Thymus (tissue), 11 donors: ENCODE measurements around the gene PSMD12. TPM values are rescaled to one million over a fixed set of nuclear protein-coding genes. Genes with fewer than 3 reads are reported as not detected.

Experiments
- DNase-seq, 9 donors: peaks; one replicate each; pipeline ENCODE4 v3.0.0-alpha.2; 2013; ENCODE audit warnings: low spot score in 9 of 9, low read depth in 6 of 9, missing footprints in 1 of 9
- H3K27ac ChIP-seq, 2 donors: one replicate each; pipeline ENCODE4 v1.5.1; 2013; ENCODE audit warnings: control low read depth in 1 of 2, low read depth in 1 of 2, low read length in 1 of 2, mild to moderate bottlenecking in 1 of 2, moderate library complexity in 1 of 2
- H3K27me3 ChIP-seq, 2 donors: one replicate each; pipeline ENCODE4 v1.5.1; 2013; ENCODE audit warnings: low read length in 1 of 2; ENCODE audit not compliant: control insufficient read depth in 2 of 2, insufficient read depth in 1 of 2
- H3K36me3 ChIP-seq, 2 donors: one replicate each; pipeline ENCODE4 v1.5.1; 2013; ENCODE audit warnings: low read length in 1 of 2, mild to moderate bottlenecking in 1 of 2, moderate library complexity in 1 of 2; ENCODE audit not compliant: control insufficient read depth in 2 of 2, insufficient read depth in 2 of 2
- H3K4me1 ChIP-seq, 2 donors: one replicate each; pipeline ENCODE4 v1.5.1; 2013; ENCODE audit warnings: low read length in 2 of 2; ENCODE audit not compliant: control insufficient read depth in 2 of 2, insufficient read depth in 2 of 2
- H3K4me3 ChIP-seq, 2 donors: one replicate each; pipeline ENCODE4 v1.5.1; 2013; ENCODE audit warnings: low read length in 2 of 2, control low read depth in 1 of 2, mild to moderate bottlenecking in 1 of 2
- H3K9me3 ChIP-seq, 2 donors: one replicate each; pipeline ENCODE4 v1.5.1; 2013; ENCODE audit warnings: low read length in 1 of 2, mild to moderate bottlenecking in 1 of 2; ENCODE audit not compliant: control insufficient read depth in 2 of 2, insufficient read depth in 1 of 2
- WGBS: extraction: QIAGEN DNeasy Blood & Tissue Kit; methylation state at CpG from one replicate; pipeline ENCODE4 v1.1.7; 2013; 5-methylcytosine and 5-hydroxymethylcytosine counted together
- polyA plus RNA-seq: library from polyadenylated mRNA; stranded (reverse); fragments of 200-250 nt; gene quantifications from one replicate; pipeline ENCODE4 v1.2.3, GENCODE V29; 2013
- total RNA-seq: library from RNA; stranded (reverse); fragments of 120-200 nt; gene quantifications from one replicate; pipeline ENCODE4 v1.2.4, GENCODE V29; 2013
- donor health status: healthy.

The PSMD12 gene
- total and polyA plus RNA-seq, 2 donors: 14.1 to 33.7 TPM

DNA sequence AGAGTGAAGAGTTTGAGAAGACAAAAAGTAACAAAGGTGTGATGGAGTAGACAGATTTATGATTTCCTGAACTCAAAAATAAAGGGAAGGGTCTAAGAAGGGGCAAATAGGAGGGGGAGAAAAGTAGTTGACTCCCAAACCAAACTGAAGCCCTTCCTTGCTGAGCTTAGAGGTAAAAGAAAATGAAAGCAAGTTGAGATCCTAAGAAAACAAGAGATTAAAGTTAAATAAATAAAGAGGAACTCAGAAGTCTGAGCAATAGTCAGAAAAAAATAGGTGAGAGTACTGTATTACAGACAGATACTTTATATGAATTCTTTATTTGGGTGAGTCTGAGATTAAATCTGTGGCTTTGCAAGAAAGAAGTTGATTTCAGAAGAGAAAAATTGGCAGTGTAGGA is 3.3 kb upstream of the PSMD12 start:
- H3K27ac ChIP-seq: no peak overlapping the region
- peaks cover 6 to 10% of the 10 kb centered on the region in 2 donors for H3K4me1 ChIP-seq
- no peaks in the 10 kb centered on the region for H3K36me3 ChIP-seq
- no peak overlapping the region for H3K4me3 ChIP-seq
- no peak for DNase-seq
- peaks cover 0 to 2% of the 10 kb centered on the region in 2 donors for H3K9me3 ChIP-seq
- no peaks in the 10 kb centered on the region for H3K27me3 ChIP-seq

DNA sequence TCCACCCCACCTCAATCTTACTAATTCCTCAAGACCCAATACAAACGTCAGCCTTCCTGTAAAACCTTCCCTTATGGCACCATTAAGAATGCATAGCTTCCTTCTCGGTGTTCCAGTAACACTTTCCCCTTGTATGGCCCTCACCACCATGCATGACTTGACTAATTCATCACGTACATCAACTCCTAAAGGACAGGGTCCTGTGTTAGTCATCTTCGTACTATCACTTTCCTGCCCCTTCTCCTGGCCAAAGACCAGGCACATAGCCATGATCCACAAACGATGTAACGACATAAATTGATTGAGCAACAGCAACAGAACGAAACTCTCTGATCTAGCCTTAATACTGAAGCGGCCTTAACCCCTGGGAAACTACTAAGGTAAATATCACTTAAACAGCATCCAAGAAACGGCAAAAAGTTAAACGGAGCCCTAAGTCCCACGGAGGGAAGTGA is 612 bp downstream of the PSMD12 start:
- DNase-seq: peak in 2 of 9 donors; percentile 12 to 46
- Histone ChIP-seq H3K4me3 (peak overlapping the region; percentile 99 to 100), H3K4me1 (peaks cover 6 to 11% of the 10 kb centered on the region in 2 donors), H3K27ac (peak overlapping the region; percentile 84 to 95), H3K36me3 (peaks cover 4 to 18% of the 10 kb centered on the region in 2 donors), H3K27me3 (no peaks in the 10 kb centered on the region), H3K9me3 (peaks cover 0 to 2% of the 10 kb centered on the region in 2 donors)
- under 1% methylated on average over 11 of the region's 11 CpGs for WGBS

GRCh38 chr17:67364847-67365737 is 1.3 kb downstream of the PSMD12 start:
- H3K27me3 ChIP-seq: no peaks in the 10 kb centered on the region
- peak overlapping the region; percentile 99 to 100 for H3K4me3 ChIP-seq
- H3K9me3 ChIP-seq: peaks cover 0 to 2% of the 10 kb centered on the region in 2 donors
- 83% methylated on average over 26 of the region's 26 CpGs for WGBS
- DNase-seq: no peak
- peak overlapping the region; percentile 64 to 84 for H3K27ac ChIP-seq
- peaks cover 6 to 11% of the 10 kb centered on the region in 2 donors for H3K4me1 ChIP-seq
- H3K36me3 ChIP-seq: peaks cover 8 to 25% of the 10 kb centered on the region in 2 donors

DNA sequence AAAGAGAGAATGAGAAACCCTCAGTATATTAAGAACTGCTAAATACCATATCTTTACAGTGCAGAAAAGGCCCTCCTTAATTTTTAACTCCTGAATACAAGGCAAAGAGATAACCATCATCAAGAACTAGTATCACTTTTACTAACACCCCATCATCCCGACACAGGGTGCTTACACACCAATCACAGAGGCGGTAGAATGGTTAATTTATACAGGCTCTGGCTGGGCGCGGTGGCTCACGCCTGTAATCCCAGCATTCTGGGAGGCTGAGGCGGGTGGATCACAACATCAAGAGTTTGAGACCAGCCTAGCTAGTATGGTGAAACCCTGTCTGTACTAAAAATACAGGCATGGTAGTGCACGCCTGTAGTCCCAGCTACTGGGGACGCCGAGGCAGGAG is 4.2 kb downstream of the PSMD12 start:
- H3K4me1 ChIP-seq: peaks cover 6 to 11% of the 10 kb centered on the region in 2 donors
- H3K9me3 ChIP-seq: peaks cover 0 to 2% of the 10 kb centered on the region in 2 donors
- no peak overlapping the region for H3K4me3 ChIP-seq
- peaks cover 13 to 40% of the 10 kb centered on the region in 2 donors for H3K36me3 ChIP-seq
- DNase-seq: no peak
- 97% methylated on average over 9 of the region's 9 CpGs for WGBS
- H3K27me3 ChIP-seq: no peaks in the 10 kb centered on the region
- no peak overlapping the region for H3K27ac ChIP-seq

- Histone ChIP-seq H3K36me3 (peaks cover 14 to 48% of the 10 kb centered on the region in 2 donors), H3K4me1 (peaks cover 6 to 11% of the 10 kb centered on the region in 2 donors), H3K9me3 (no peaks in the 10 kb centered on the region), H3K27me3 (no peaks in the 10 kb centered on the region), H3K4me3 (no peak overlapping the region), H3K27ac (no peak overlapping the region)
- 97% methylated on average over 1 of the region's 1 CpG for WGBS
- no peak for DNase-seq
Observed at GRCh38 chr17:67360880-67361279, 5.5 kb downstream of the PSMD12 start.

- no peak overlapping the region for H3K27ac ChIP-seq
- peaks cover 17 to 53% of the 10 kb centered on the region in 2 donors for H3K36me3 ChIP-seq
- DNase-seq: peak in 7 of 9 donors; percentile 17 to 75 (median 37)
- no peaks in the 10 kb centered on the region for H3K27me3 ChIP-seq
- peaks cover 2 to 8% of the 10 kb centered on the region in 2 donors for H3K4me1 ChIP-seq
- H3K4me3 ChIP-seq: no peak overlapping the region
- no peaks in the 10 kb centered on the region for H3K9me3 ChIP-seq
- 55% methylated on average over 8 of the region's 8 CpGs for WGBS
Observed at GRCh38 chr17:67359960-67360791, 6.2 kb downstream of the PSMD12 start.

GRCh38 chr17:67358612-67359011 is 7.8 kb downstream of the PSMD12 start:
- no peaks in the 10 kb centered on the region for H3K4me1 ChIP-seq
- no peak for DNase-seq

DNA sequence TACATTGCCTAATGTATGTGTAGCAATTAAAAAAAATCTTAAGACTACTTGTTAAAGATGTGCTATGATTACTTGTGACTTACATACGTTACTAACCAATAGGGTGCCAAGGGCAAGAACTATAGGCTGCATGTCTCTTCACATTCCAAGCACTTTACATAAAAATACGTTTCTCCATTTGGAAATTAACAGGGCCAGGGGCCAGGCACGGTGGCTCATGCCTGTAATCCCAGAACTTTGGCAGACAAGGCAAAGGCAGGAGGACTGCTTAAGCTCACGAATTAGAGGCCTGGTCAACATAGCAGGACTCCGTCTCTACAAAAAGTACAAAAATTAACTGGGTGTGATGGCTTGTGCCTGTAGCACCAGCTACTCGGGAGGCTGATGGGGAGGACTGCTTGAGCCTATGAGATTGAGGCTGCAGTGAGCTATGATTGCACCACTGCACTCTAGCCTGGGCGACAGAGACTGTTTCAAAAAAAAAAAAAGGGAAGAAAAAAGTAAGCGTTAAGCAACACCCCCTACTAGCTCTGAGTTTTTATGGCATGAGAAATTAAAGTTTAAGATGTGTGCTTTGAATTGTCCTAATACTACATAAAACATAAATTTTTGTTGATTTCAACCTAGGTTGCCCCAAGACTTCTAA is 12.3 kb downstream of the PSMD12 start:
- no peaks in the 10 kb centered on the region for H3K9me3 ChIP-seq
- no peak overlapping the region for H3K4me3 ChIP-seq
- H3K27ac ChIP-seq: no peak overlapping the region
- peaks cover 25 to 74% of the 10 kb centered on the region in 2 donors for H3K36me3 ChIP-seq
- WGBS: 98% methylated on average over 8 of the region's 8 CpGs
- no peak for DNase-seq
- H3K27me3 ChIP-seq: no peaks in the 10 kb centered on the region
- H3K4me1 ChIP-seq: no peaks in the 10 kb centered on the region

More at GRCh38 chr17:67358612-67359011, 7.8 kb downstream of the PSMD12 start:
- peaks cover 22 to 65% of the 10 kb centered on the region in 2 donors for H3K36me3 ChIP-seq
- no peaks in the 10 kb centered on the region for H3K9me3 ChIP-seq
- H3K27ac ChIP-seq: no peak overlapping the region
- no peaks in the 10 kb centered on the region for H3K27me3 ChIP-seq
- H3K4me3 ChIP-seq: no peak overlapping the region
- 95% methylated on average over 2 of the region's 2 CpGs for WGBS
